Astrocyte of the spinal cord (primary cell): Measurements from ENCODE around the gene LTO1.

Experiments
- DNase-seq: peaks from one replicate; pipeline ENCODE4 v3.0.0; 2011; ENCODE audit warnings: low read depth, low spot score
- H3K4me3 ChIP-seq: 2 replicates; pipeline ENCODE4 v1.5.1; 2011; ENCODE audit warnings: low read depth, mild to moderate bottlenecking, low read length, moderate library complexity
- CTCF ChIP-seq: IDR thresholded peaks from 2 replicates; pipeline ENCODE4 v1.5.1; 2012; ENCODE audit warnings: low read depth, mild to moderate bottlenecking, low read length, inconsistent platforms
- in situ Hi-C: cut with HindIII; loops from 2 replicates; pipeline ENCODE4 v1.10.0; 2017; ENCODE audit warnings: low sequenced_read_pairs

The LTO1 gene

DNA sequence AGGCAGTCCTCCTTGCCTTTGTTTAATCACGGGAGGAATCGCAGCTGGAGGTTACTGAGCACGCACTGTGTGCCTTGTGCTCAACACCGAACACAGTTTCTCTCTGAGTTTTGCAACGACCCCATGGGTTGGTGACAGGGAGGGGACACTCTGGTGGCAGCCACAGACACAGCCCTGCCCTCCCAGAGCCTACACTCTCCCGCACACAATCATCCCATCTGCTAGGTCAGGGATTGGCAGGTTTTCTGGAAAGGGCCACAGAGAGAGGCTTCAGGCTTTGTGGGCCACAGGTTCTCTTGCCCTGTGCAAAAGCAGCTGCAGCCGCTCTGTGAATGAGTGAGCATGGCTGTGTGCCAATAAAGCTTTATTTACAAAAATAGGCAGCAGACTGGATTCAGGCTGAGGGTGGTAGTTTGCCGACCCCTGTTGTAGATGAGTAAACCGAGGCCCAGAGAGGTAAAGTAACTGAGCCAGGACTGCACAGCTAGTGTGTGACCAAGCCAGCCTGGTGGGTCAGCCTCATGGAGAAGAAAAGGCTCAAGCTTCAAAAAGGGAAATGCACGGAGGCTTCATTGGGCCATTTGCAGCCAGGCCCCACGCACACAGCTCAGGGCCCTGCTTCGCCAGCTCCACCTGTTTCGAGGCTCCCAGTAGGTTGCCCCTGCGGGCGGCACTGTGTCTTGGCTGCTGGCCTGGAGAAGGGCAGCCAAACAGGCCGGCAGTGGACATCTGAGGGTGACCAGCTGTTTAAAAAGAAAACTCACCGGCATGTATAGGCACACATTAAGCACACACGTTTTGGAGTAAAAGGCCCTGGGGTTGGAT, 16.3 kb downstream of the LTO1 start:
- no peak overlapping the region for H3K4me3 ChIP-seq
- in situ Hi-C loops = loop anchor here (25.0 kb wide), 1 partner anchor 547 kb away; no protein-coding TSS in a partner anchor
- DNase-seq = no peak
- TF ChIP-seq CTCF = no peak

- DNase-seq = no peak
- TF ChIP-seq CTCF = no peak
Measured at GRCh38 chr11:69657911-69658625, 17.1 kb downstream of the LTO1 start.

GRCh38 chr11:69657456-69657910, 17.7 kb downstream of the LTO1 start:
- no peak overlapping the region for H3K4me3 ChIP-seq
- DNase-seq = no peak
- in situ Hi-C loops = loop anchor here (25.0 kb wide), 1 partner anchor 545 kb away; no protein-coding TSS in a partner anchor
- TF ChIP-seq CTCF = no peak

More at GRCh38 chr11:69657911-69658625, 17.1 kb downstream of the LTO1 start:
- no peak overlapping the region for H3K4me3 ChIP-seq
- in situ Hi-C loops = loop anchor here (25.0 kb wide), 1 partner anchor 546 kb away; no protein-coding TSS in a partner anchor

- H3K4me3 ChIP-seq = no peak overlapping the region
- TF ChIP-seq CTCF = no peak
- in situ Hi-C loops = loop anchor here (25.0 kb wide), 1 partner anchor 544 kb away; no protein-coding TSS in a partner anchor
- no peak for DNase-seq
Measured at GRCh38 chr11:69656536-69657455, 18.4 kb downstream of the LTO1 start.

GRCh38 chr11:69655479-69656428, 19.4 kb downstream of the LTO1 start:
- no peak for DNase-seq
- in situ Hi-C loops = loop anchor here (25.0 kb wide), 1 partner anchor 543 kb away; no protein-coding TSS in a partner anchor
- no peak for TF ChIP-seq CTCF
- no peak overlapping the region for H3K4me3 ChIP-seq
